ENCODE measurements around the gene AXL. TPM values are rescaled to one million over a fixed set of nuclear protein-coding genes. Genes with fewer than 3 reads are reported as not detected.

The AXL gene
- total RNA-seq (2016; rRNA removed; fragmentation: Illumina TruSeq; extraction: Trizol) (0.31 and 0.71 TPM in 2 replicates), polyA plus RNA-seq (2011; rRNA removed) (5.7 and 5.9 TPM in 2 replicates), polyA minus RNA-seq (2011; rRNA and poly(A)+ RNA removed; ENCODE audit: low replicate concordance) (26.1 and 95.6 TPM in 2 replicates), Bru-seq, nascent RNA (percentile 38 among the genes with signal in this experiment), BruChase-seq, experiment 1, labeled RNA remaining after a 6-hour chase (percentile 43 among the genes with signal in this experiment), BruChase-seq, experiment 2, labeled RNA remaining after a 2-hour chase (percentile 36 among the genes with signal in this experiment)
- 0.18 and 0.20 TPM in 2 replicates for total RNA-seq (2016; cell fraction: cytosol; rRNA removed; fragmentation: Illumina TruSeq; extraction: Trizol; ENCODE audit: low read depth)
- 0.54 and 0.67 TPM in 2 replicates for total RNA-seq (2016; cell fraction: insoluble cytoplasmic fraction; rRNA removed; fragmentation: Illumina TruSeq; extraction: Trizol)
- total RNA-seq (2016; cell fraction: membrane; rRNA removed; fragmentation: Illumina TruSeq; extraction: Trizol), result 0.59 and 0.79 TPM in 2 replicates
- total RNA-seq (2016; cell fraction: nucleus; rRNA removed; fragmentation: Illumina TruSeq; extraction: Trizol), result 1.1 and 1.8 TPM in 2 replicates
- polyA plus RNA-seq (2011; cell fraction: cytosol; rRNA removed), result 4.3 and 4.8 TPM in 2 replicates
- polyA plus RNA-seq (2011; cell fraction: nucleus; rRNA removed), result 5.2 and 8.0 TPM in 2 replicates
- polyA plus RNA-seq (2012), result 2.9 and 4.5 TPM in 2 replicates
- polyA plus RNA-seq (2016; cell fraction: cytosol; fragmentation: Illumina TruSeq; extraction: Trizol; ENCODE audit: low read depth), result 0.09 and 0.10 TPM in 2 replicates
- polyA plus RNA-seq (2016; cell fraction: insoluble cytoplasmic fraction; fragmentation: Illumina TruSeq; extraction: Trizol; ENCODE audit: low read depth), result 0.39 and 0.46 TPM in 2 replicates
- polyA plus RNA-seq (2016; cell fraction: membrane; fragmentation: Illumina TruSeq; extraction: Trizol; ENCODE audit: low read depth), result 0.32 and 0.35 TPM in 2 replicates
- 1.3 and 1.4 TPM in 2 replicates for polyA plus RNA-seq (2016; cell fraction: nucleus; fragmentation: Illumina TruSeq; extraction: Trizol; ENCODE audit: insufficient read depth, low read depth)
- polyA minus RNA-seq (2011; cell fraction: cytosol; rRNA and poly(A)+ RNA removed), result 11.6 and 12.8 TPM in 2 replicates
- 5.0 and 5.1 TPM in 2 replicates for polyA minus RNA-seq (2011; cell fraction: nucleus; rRNA and poly(A)+ RNA removed)
- long read RNA-seq, experiment 1, partial matches to known transcripts, result 0 of 6 reads
- long read RNA-seq, experiment 1, other reads (novel, unspliced or antisense), result 6 of 6 reads
- long read RNA-seq, experiment 2, partial matches to known transcripts, result 0 of 7 reads
- long read RNA-seq, experiment 2, other reads (novel, unspliced or antisense), result 4 of 7 reads

DNA sequence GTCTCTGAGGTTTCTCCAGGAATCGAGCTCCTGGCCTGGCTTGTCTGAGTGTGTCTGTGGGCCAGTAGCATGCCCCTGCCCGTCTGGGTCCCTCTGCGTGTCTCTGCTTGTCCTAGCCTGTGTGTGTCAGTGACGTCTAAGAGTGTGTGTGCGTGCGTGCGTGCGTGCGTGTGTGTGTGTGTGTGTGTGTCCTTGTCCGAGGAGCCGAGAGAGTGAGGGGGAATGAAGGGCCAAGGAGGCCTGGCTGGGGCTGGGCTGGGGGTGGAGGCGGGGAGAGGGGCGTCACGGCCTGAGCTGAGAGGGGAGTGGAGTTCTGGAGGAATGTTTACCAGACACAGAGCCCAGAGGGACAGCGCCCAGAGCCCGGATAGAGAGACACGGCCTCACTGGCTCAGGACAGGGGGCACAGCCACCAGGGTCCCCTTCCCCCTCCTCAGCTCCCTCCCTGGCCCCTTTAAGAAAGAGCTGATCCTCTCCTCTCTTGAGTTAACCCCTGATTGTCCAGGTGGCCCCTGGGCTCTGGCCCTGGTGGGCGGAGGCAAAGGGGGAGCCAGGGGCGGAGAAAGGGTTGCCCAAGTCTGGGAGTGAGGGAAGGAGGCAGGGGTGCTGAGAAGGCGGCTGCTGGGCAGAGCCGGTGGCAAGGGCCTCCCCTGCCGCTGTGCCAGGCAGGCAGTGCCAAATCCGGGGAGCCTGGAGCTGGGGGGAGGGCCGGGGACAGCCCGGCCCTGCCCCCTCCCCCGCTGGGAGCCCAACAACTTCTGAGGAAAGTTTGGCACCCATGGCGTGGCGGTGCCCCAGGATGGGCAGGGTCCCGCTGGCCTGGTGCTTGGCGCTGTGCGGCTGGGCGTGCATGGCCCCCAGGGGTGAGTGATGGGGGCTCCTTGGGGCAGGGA lies at the start of gene AXL:
AXL (plus strand) TSS at position 609 of the 893 bp plus-strand sequence; CDS start at position 779, 170 bp downstream.
- Histone ChIP-seq H3K4me1 (ENCODE audit: insufficient read depth, low read length) (peaks cover 51% of the 10 kb centered on the region), H3K9me3 (ENCODE audit: low read length) (no peaks in the 10 kb centered on the region), H3K36me3 (replicated peaks in 1 of 2; ENCODE audit: control insufficient read depth in 1 of 2, insufficient read depth in 2 of 2, low read length in 2 of 2) (no peaks in the 10 kb centered on the region), H4K20me1 (ENCODE audit: insufficient read depth, low read length) (no peaks in the 10 kb centered on the region), H3K4me2 (ENCODE audit: low read depth, low read length) (peak within 1 kb of the TSS; percentile 90), H2AFZ (ENCODE audit: low read length) (peak within 1 kb of the TSS; percentile 3), H3K79me2 (ENCODE audit: insufficient read depth, low read length) (no peaks in the 10 kb centered on the region), H3K9ac (ENCODE audit: insufficient read depth, low read depth, low read length) (peak within 1 kb of the TSS; percentile 65), H3K27me3 (ENCODE audit: control insufficient read depth in 1 of 2, insufficient read depth in 2 of 2, low read length in 2 of 2) (peaks cover 0 to 4% of the 10 kb centered on the region in 2 experiments; a peak in 1 of 5 replicates), H3K4me3 (replicated peaks in 1 of 3; ENCODE audit: insufficient read depth in 1 of 3, low read depth in 2 of 3, low read length in 3 of 3) (peak within 1 kb of the TSS; percentile 52 to 72 (median 55); a peak in 5 of 6 replicates), H3K27ac (ENCODE audit: extremely low read length, insufficient read depth, low read length) (no peak within 1 kb of the TSS)
- WGBS (ENCODE audit: low lambda C conversion rate), result 2% methylated on average over 10 of the region's 32 CpGs
- ATAC-seq, result peak; percentile 71
- BruUV-seq (replicated peaks), result no TSS peak
- in situ Hi-C loops (cut with HindIII; ENCODE audit: extremely low pct_ligation_motif_present, low pct_unique_long_range_greater_than_20kb) (no loop called here), intact Hi-C loops (cut with micrococcal nuclease; ENCODE audit: unreplicated experiment) (no loop called here)
- DNase-seq (ENCODE audit: low spot score), result peak; percentile 25
- POLR2A ChIA-PET, result interaction anchor here (0.5 to 3.0 kb wide), 5 partner anchors 8 to 1083 kb away, joined by 3 to 10 read pairs (median 4); partner anchors contain the start of genes HNRNPUL1 and PAFAH1B3
- no peak for FAIRE-seq
- CTCF ChIA-PET (ENCODE audit: low intra/inter-chr PET ratio, low total read pairs), result no interaction called here
- TF ChIP-seq AGO2 (optimal IDR thresholded peaks at IDR 0.05; ENCODE audit: low read depth, low read length) (peak; percentile 27), MLLT10 (CRISPR knock-in tag; IDR thresholded peaks at IDR 0.05) (no peak), RBFOX2 (IDR thresholded peaks at IDR 0.05; ENCODE audit: low read depth, low read length) (0 out of 2 replicates have a peak, but pooled peaks have one; percentile 48), SP2 (CRISPR knock-in tag; IDR thresholded peaks at IDR 0.05) (peak; percentile 19; the same call in 1 of the 2 replicates), SRY (CRISPR knock-in tag; IDR thresholded peaks at IDR 0.05) (no peak), CREB1 (IDR thresholded peaks at IDR 0.05) (peak; percentile 13; the same call in 1 of the 2 replicates), CREB1 (CRISPR knock-in tag; IDR thresholded peaks at IDR 0.05) (no peak), ZNF652 (CRISPR knock-in tag; IDR thresholded peaks at IDR 0.05; ENCODE audit: borderline replicate concordance, low read depth) (peak; percentile 91), POLR2G (IDR thresholded peaks at IDR 0.05; ENCODE audit: low read depth, low read length) (peak; percentile 40; the same call in 1 of the 2 replicates), KMT2A (CRISPR knock-in tag; IDR thresholded peaks at IDR 0.05) (no peak)
- TF ChIP-seq, protein P1, sequence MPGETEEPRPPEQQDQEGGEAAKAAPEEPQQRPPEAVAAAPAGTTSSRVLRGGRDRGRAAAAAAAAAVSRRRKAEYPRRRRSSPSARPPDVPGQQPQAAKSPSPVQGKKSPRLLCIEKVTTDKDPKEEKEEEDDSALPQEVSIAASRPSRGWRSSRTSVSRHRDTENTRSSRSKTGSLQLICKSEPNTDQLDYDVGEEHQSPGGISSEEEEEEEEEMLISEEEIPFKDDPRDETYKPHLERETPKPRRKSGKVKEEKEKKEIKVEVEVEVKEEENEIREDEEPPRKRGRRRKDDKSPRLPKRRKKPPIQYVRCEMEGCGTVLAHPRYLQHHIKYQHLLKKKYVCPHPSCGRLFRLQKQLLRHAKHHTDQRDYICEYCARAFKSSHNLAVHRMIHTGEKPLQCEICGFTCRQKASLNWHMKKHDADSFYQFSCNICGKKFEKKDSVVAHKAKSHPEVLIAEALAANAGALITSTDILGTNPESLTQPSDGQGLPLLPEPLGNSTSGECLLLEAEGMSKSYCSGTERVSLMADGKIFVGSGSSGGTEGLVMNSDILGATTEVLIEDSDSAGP (CRISPR knock-in tag; IDR thresholded peaks at IDR 0.05; ENCODE audit: borderline replicate concordance), result peak; percentile 96
- TF ChIP-seq, protein P2, sequence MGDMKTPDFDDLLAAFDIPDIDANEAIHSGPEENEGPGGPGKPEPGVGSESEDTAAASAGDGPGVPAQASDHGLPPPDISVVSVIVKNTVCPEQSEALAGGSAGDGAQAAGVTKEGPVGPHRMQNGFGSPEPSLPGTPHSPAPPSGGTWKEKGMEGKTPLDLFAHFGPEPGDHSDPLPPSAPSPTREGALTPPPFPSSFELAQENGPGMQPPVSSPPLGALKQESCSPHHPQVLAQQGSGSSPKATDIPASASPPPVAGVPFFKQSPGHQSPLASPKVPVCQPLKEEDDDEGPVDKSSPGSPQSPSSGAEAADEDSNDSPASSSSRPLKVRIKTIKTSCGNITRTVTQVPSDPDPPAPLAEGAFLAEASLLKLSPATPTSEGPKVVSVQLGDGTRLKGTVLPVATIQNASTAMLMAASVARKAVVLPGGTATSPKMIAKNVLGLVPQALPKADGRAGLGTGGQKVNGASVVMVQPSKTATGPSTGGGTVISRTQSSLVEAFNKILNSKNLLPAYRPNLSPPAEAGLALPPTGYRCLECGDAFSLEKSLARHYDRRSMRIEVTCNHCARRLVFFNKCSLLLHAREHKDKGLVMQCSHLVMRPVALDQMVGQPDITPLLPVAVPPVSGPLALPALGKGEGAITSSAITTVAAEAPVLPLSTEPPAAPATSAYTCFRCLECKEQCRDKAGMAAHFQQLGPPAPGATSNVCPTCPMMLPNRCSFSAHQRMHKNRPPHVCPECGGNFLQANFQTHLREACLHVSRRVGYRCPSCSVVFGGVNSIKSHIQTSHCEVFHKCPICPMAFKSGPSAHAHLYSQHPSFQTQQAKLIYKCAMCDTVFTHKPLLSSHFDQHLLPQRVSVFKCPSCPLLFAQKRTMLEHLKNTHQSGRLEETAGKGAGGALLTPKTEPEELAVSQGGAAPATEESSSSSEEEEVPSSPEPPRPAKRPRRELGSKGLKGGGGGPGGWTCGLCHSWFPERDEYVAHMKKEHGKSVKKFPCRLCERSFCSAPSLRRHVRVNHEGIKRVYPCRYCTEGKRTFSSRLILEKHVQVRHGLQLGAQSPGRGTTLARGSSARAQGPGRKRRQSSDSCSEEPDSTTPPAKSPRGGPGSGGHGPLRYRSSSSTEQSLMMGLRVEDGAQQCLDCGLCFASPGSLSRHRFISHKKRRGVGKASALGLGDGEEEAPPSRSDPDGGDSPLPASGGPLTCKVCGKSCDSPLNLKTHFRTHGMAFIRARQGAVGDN (CRISPR knock-in tag; IDR thresholded peaks at IDR 0.05), result peak; percentile 60

All from HepG2 (cell line).